Measurements from ENCODE around the gene RNU11.
"Not testable (repeated sequence)": the region's sequence is repeated elsewhere in the genome, so short reads cannot be mapped to it uniquely, and the experiment has no call there.

The RNU11 gene

GRCh38 chr1:28648474-28649198, at the start of gene RNU11:
TSS of gene RNU11 (plus strand) at chr1:28648600.
- peak; percentile 80 to 87 for DNase-seq (ENCODE audit: low read depth in 2 of 2)

GRCh38 chr1:28601696-28602095, 46.7 kb upstream of the RNU11 start:
- peak in 1 of 2 donors; percentile 23 for DNase-seq (ENCODE audit: low read depth in 2 of 2)

- no peak for DNase-seq (ENCODE audit: low read depth in 2 of 2)
Observed at GRCh38 chr1:28602536-28603439, 45.6 kb upstream of the RNU11 start.

DNA sequence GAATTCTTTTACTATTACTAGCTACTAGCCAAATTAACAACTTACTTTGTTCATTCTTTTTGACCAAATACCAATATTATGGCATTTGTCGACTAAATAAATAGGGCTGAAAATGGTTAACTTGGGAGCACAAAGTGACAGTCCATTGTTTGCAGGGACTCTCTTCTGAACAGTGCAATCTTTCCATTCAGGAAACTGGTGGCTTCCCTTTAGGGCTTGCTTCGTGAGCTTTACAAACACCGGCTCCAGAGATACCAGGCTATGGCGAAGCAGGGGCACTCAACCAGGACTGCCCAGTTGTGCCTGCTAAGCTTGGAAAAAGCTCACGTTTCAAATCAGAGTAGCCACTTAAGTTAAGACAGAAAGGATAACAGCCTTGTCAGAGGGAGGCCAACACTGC, 44.0 kb upstream of the RNU11 start:
- no peak for DNase-seq (ENCODE audit: low read depth in 2 of 2)

DNA sequence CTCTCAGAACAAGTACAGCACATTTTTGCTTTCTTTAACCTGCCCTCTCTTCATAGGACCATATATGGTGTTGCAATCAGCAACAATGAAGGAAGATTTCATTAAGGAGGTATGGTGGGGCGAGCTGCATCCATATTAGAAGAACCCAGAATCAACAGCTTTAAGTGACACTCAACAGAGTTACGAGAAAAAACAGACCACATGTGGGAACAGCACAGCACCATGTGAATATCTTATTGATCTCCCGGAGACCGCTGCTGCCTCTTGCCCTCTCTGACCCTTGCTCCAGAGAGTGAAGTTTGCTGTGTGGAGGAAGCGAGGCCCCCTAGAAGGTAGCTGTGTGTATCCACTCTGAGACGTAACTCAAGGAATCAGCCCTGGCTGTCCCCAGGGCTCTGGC, 43.4 kb upstream of the RNU11 start:
- DNase-seq (ENCODE audit: low read depth in 2 of 2), result no peak

DNA sequence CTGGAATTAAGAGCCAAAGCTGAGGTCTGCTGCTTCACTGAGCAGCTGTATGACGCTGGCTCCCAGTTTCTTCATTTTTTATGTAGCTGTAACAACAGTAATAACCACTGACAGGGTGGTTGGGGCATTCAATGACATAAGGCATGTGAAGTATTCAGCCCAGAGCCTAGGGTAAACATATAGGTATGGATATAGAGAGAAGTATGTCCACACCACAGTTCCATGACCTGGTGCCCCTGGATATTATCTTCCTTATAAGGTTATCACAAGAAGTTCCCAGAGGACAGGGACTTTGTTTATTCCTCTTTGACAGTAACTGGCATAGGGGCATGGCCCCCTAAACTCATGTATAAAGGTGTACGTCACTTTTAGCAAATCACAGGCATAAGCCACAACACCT, 41.6 kb upstream of the RNU11 start:
- DNase-seq (ENCODE audit: low read depth in 2 of 2), result no peak

DNA sequence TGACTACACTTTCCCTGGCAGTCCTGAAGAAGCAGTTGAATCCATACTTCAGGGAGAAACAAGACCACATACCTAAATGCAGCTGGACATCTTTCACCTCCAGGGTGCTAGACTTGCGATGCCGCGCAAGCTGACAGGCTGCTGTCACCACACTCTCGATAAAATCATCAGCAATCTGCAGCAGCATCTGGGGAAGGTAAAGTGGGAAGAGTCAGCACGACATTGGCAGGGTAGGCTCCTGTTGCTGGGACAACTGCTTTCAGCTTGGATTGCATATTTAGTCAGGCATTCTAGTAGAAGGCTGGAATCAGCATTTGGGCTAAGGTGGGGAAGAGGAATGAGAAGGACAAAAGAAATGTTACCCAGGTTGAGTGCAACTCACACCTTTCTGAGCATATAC, 35.2 kb upstream of the RNU11 start:
- DNase-seq (ENCODE audit: low read depth in 2 of 2), result no peak

DNA sequence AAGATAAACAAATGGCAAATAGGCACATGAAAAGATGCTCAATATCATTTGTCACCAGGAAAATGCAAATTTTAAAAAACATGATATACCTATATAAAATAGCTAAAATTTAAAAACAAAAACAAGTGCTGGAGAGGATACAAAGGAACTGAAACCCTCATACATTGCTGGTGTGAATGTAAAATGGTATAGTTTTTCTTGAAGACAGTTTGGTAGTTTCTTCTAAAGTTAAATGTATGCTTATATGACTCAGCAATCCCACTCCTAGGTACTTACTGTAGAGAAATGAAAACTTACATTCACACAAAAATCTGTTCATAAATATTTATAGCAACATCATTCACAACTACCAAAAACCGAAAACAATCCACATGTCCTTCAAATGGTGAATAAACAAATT, 16.7 kb upstream of the RNU11 start:
- DNase-seq (ENCODE audit: low read depth in 2 of 2), result no peak

- no peak for DNase-seq (ENCODE audit: low read depth in 2 of 2)
Observed at GRCh38 chr1:28632560-28632959, 15.8 kb upstream of the RNU11 start.

- no peak for DNase-seq (ENCODE audit: low read depth in 2 of 2)
Observed at GRCh38 chr1:28640766-28641165, 7.6 kb upstream of the RNU11 start.

DNA sequence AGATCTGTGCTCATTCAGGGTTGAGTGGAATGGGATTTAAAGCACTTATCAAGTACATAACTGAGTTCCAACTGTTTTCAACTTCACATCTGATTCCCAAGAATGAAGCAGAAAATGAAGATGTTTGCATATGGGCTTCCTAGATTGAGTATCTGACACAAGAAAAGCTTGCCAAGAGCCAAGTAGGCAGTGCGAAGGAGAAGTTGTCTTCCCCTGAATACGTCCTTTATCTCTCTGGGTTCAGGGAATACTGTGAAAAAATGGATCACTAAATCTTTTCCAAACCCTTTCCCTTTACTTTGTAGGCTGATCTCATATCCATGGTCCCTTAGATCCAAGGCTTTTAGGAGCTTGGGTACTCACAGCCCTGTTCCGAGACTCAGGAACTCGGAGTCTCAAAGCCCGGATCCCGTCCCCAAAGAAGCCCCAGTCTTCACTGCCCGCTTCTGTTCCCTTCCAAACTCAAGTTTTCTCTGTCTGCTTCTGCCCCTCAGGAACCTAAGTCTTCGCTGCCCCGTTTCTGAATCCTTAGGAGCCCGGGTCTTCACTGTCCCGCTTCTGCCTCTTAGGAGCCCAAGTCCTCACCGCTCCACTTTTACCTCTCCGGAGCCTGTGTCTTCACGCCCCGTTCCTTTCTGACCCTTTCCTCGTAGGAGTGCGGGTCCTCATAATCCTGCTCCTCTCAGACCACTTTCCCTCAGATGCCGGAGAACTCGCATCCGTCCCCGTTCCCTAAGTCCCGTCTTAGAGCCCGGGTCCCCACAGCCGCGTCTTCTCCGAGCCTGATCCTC, 6.1 kb upstream of the RNU11 start:
- no peak for DNase-seq (ENCODE audit: low read depth in 2 of 2)

GRCh38 chr1:28642847-28643635, 5.4 kb upstream of the RNU11 start, which contains the start of gene TAF12:
TSS of gene TAF12 (minus strand) at chr1:28643067. CDS start at chr1:28622081, 20,986 bp downstream.
- peak; percentile 83 to 86 for DNase-seq (ENCODE audit: low read depth in 2 of 2)

DNA sequence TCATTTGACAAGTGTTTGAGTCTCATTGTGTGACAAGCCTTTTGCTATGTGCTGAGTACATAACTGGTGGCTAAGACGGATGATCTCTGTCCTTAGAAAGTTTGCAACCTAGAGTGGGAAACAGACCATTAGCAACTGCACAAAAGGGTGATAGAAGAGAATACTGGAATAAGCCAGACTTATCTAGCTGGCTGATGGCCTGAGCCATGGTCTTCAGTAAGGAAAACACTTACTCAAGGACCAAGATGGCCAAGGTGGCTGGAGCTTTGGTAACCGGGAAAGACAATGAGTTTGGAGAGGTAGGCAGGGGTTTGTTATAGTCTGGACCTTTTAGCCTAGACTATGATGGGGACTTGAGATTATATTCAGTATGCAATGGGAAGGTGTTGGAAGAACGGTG, 3.9 kb upstream of the RNU11 start:
- DNase-seq (ENCODE audit: low read depth in 2 of 2), result no peak

GRCh38 chr1:28645406-28645805, 3.0 kb upstream of the RNU11 start:
- not testable (repeated sequence) for DNase-seq (ENCODE audit: low read depth in 2 of 2)

DNA sequence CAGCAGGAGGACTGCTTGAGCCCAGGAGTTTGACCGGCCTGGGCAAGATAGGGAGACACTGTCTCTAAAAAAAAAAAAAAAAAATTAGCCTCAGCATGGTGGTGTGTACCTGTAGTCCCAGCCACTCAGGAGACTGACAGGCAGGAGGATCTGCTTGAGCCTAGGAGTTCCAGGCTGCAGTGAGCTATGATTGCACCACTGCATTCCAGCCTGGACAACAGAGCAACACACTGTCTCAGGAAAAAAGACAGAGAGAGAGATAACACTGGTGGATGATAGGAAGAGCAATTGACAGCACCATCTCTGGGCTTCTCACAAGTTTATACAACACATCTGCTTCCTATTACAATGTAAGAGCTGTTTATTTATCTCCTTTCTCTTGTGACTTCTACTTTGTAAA, 2.4 kb upstream of the RNU11 start:
- no peak for DNase-seq (ENCODE audit: low read depth in 2 of 2)

- DNase-seq (ENCODE audit: low read depth in 2 of 2), result peak; percentile 81 to 86
Observed at GRCh38 chr1:28648008-28648473, 359 bp upstream of the RNU11 start.

- DNase-seq (ENCODE audit: low read depth in 2 of 2), result not testable (repeated sequence)
Observed at GRCh38 chr1:28653063-28653462, 4.7 kb downstream of the RNU11 start.

GRCh38 chr1:28653870-28654269, 5.5 kb downstream of the RNU11 start:
- not testable (repeated sequence) for DNase-seq (ENCODE audit: low read depth in 2 of 2)

DNA sequence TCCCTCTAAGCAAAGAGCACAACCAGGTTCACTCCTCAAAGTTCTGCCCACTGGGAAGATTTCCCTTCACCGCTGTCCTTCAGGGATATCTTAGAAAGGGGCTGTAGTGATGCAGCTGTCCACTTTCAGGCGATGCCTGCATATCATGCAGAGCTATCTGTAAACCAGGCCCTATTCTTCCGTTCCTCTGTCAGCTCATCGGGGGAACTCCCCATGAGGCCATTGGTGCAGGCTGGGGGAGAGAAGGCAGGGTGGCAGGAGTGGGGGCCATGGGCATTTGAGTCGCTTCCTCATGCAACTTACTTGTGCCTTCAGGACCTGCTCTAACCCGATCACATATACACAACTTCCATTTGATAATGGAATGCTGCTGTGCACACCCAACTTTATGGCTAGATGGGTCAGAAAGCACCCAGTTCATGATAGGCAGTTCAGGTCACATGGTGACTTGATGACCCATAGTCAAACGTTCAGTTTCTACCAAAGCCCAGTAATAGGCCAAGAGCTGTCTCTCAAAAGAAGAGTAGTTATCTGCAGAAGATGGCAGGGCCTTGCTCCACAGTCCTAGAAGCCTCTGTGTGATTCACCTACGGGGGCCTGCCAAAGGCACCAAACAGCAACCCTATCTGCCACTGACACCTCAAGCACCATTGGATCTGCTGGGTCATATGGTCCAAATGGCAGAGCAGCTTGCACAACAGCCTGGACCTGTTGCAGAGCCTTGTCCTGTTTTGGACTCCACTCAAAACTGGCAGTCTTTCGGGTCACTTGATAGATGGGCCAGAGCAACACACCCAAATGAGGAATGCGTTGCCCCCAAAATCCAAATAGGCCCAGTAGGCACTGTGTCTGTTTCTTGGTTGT, 7.3 kb downstream of the RNU11 start:
- DNase-seq (ENCODE audit: low read depth in 2 of 2), result not testable (repeated sequence)

- DNase-seq (ENCODE audit: low read depth in 2 of 2), result no peak
Observed at GRCh38 chr1:28656335-28656734, 7.9 kb downstream of the RNU11 start.
